GM06990 (cell line): ENCODE measurements around the gene SIDT2.
A peak's percentile ranks its signal among the peaks of the same experiment; 100 is the strongest.
"Not testable (repeated sequence)": the region's sequence is repeated elsewhere in the genome, so short reads cannot be mapped to it uniquely, and the experiment has no call there.

Experiments
- DNase-seq: peaks from one replicate; pipeline ENCODE4 v3.0.0-alpha.2; 2011; ENCODE audit not compliant: insufficient read length; ENCODE audit errors: extremely low read depth
- H3K27me3 ChIP-seq: replicated peaks from 2 replicates; pipeline ENCODE4 v1.6.0; 2011; ENCODE audit warnings: low read length; ENCODE audit not compliant: control insufficient read depth, insufficient read depth
- H3K36me3 ChIP-seq: 2 replicates; pipeline ENCODE4 v1.5.1; 2011; ENCODE audit warnings: low read length; ENCODE audit not compliant: control insufficient read depth, insufficient read depth
- H3K4me3 ChIP-seq: replicated peaks from 2 replicates; pipeline ENCODE4 v1.5.1; 2011; ENCODE audit warnings: low read depth, mild to moderate bottlenecking, control low read depth, low read length
- CTCF ChIP-seq: IDR thresholded peaks from 2 replicates; pipeline ENCODE4 v1.5.1; 2011; ENCODE audit warnings: low read length, control low read depth, mild to moderate bottlenecking, inconsistent platforms; ENCODE audit not compliant: insufficient read depth, poor library complexity, severe bottlenecking

The SIDT2 gene

GRCh38 chr11:117180661-117181585, 2.4 kb downstream of the SIDT2 start:
- TF ChIP-seq CTCF = peak; percentile 95
- Histone ChIP-seq H3K4me3 (no peak overlapping the region), H3K27me3 (no peaks in the 10 kb centered on the region), H3K36me3 (peaks cover 6% of the 10 kb centered on the region)
- DNase-seq = peak; percentile 49

GRCh38 chr11:117181586-117182550, 3.3 kb downstream of the SIDT2 start:
- DNase-seq = no peak
- Histone ChIP-seq H3K36me3 (peaks cover 6% of the 10 kb centered on the region), H3K4me3 (no peak overlapping the region), H3K27me3 (no peaks in the 10 kb centered on the region)
- TF ChIP-seq CTCF = no peak

DNA sequence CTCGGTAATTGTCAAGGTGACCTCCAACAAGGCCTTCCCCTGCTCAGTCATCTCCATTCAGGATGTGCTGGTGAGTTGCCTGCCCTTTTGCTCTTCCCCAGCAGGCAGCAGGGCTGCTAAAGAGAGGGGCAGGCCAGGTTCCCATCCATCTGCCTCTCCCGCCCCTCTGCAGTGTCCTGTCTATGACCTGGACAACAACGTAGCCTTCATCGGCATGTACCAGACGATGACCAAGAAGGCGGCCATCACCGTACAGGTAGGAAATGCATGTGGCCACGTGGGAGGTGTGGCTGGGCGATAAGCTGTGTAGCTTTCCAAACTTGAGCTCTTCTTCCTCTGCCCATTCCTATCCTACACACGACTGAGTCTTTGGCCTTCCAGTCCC, 4.0 kb downstream of the SIDT2 start:
- no peak for TF ChIP-seq CTCF
- H3K27me3 ChIP-seq = no peaks in the 10 kb centered on the region
- DNase-seq = no peak
- H3K4me3 ChIP-seq = no peak overlapping the region
- peaks cover 6% of the 10 kb centered on the region for H3K36me3 ChIP-seq

- H3K36me3 ChIP-seq, H3K4me3 ChIP-seq, H3K27me3 ChIP-seq, DNase-seq: not testable (repeated sequence)
Observed at GRCh38 chr11:117183178-117183577, 4.6 kb downstream of the SIDT2 start.

DNA sequence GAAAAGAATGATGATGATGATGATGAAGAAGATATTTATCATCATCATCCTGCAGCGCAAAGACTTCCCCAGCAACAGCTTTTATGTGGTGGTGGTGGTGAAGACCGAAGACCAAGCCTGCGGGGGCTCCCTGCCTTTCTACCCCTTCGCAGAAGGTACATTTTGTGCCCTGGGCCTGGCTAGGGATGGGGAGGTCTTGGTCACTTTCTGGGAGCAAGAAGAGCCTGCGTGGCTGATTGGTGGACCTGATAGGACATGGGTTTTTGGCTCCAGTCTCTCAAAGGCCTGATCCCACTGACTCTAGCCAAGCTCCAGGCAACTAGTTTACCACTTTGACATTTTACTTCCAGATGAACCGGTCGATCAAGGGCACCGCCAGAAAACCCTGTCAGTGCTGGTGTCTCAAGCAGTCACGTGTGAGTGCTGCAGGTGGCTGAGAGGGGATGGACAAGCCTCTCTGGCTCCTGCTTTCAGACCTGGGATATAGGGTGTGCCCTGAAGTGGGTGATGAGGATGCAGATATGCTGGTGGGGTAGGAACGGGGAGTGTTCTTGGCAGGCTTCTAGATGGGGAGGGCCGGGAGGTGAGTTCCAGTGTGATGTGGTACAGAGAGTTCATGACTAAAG, 5.3 kb downstream of the SIDT2 start:
- no peak for DNase-seq
- TF ChIP-seq CTCF = no peak
- Histone ChIP-seq H3K4me3 (no peak overlapping the region), H3K27me3 (no peaks in the 10 kb centered on the region), H3K36me3 (peaks cover 13% of the 10 kb centered on the region)
